Skeletal muscle tissue (tissue), 4 donors: ENCODE measurements around the gene RNF150. TPM values are rescaled to one million over a fixed set of nuclear protein-coding genes. Genes with fewer than 3 reads are reported as not detected.

ENCODE experiments used
- H3K27ac ChIP-seq: one replicate; pipeline ENCODE4 v1.7.0; 2013; ENCODE audit warnings: mild to moderate bottlenecking, low read depth, low read length, inconsistent platforms
- H3K27me3 ChIP-seq, 3 donors: one replicate each; pipeline ENCODE4 v1.7.0; 2013; ENCODE audit warnings: low read length in 3 of 3; ENCODE audit not compliant: control insufficient read depth in 3 of 3, insufficient read depth in 3 of 3
- H3K36me3 ChIP-seq, 3 donors: one replicate each; pipeline ENCODE4 v1.7.0; 2013; ENCODE audit warnings: low read length in 3 of 3; ENCODE audit not compliant: control insufficient read depth in 3 of 3, insufficient read depth in 3 of 3
- H3K4me1 ChIP-seq, 3 donors: one replicate each; pipeline ENCODE4 v1.7.0; 2013; ENCODE audit warnings: low read length in 3 of 3, mild to moderate bottlenecking in 3 of 3; ENCODE audit not compliant: control insufficient read depth in 3 of 3, insufficient read depth in 3 of 3
- H3K4me3 ChIP-seq, 3 donors: one replicate each; pipeline ENCODE4 v1.7.0; 2013; ENCODE audit warnings: low read length in 3 of 3
- H3K9ac ChIP-seq, 3 donors: one replicate each; pipeline ENCODE4 v1.7.0; 2013; ENCODE audit warnings: low read length in 3 of 3, mild to moderate bottlenecking in 3 of 3, moderate library complexity in 2 of 3, low read depth in 1 of 3
- H3K9me3 ChIP-seq, 3 donors: one replicate each; pipeline ENCODE4 v1.7.0; 2013; ENCODE audit warnings: low read length in 3 of 3; ENCODE audit not compliant: control insufficient read depth in 3 of 3
- total RNA-seq: library from RNA; depleted of rRNA; stranded (reverse); fragments of >200 nt; gene quantifications from one replicate; pipeline ENCODE4 v1.2.3, GENCODE V29; 2014
- donor health status: Osteomylitis.

The RNF150 gene
- total RNA-seq, 1 donor from 2014 or later: 36.5 TPM

DNA sequence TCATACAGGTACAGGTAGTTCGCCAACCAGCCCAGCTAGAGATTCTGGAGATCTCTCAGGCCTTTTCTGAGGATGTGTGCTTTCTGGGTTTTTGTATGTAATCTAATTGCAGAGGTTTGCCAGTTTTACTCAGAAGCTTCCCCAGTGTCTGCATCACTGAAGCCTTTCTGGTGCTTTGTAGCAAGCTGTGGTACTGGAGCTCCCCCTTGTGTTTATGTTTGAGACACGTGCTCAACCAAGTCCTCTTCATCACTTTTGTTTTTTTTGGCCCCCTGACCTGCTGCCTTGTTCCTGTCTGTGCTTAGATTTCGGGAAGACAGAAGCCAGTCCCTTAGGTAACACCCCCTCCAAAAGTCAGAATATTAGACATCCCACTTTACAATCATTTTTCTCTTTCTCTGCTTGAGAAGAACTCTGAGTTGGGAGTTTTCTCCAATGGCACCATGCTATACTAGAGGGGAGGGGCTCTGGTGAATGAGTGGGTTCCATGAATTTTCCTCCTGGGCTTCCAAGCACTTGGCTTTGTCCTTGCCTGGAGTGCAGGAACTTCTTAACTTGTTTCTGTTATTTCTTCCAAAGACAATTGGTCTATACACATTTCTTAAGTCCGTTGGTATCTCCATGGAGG is 248.7 kb downstream of the RNF150 start:
- Histone ChIP-seq H3K27ac (no peak overlapping the region), H3K4me3 (no peak overlapping the region), H3K27me3 (no peaks in the 10 kb centered on the region), H3K4me1 (peaks cover 11 to 15% (median 12%) of the 10 kb centered on the region in 3 donors), H3K9me3 (no peaks in the 10 kb centered on the region), H3K36me3 (no peaks in the 10 kb centered on the region), H3K9ac (no peak overlapping the region)

DNA sequence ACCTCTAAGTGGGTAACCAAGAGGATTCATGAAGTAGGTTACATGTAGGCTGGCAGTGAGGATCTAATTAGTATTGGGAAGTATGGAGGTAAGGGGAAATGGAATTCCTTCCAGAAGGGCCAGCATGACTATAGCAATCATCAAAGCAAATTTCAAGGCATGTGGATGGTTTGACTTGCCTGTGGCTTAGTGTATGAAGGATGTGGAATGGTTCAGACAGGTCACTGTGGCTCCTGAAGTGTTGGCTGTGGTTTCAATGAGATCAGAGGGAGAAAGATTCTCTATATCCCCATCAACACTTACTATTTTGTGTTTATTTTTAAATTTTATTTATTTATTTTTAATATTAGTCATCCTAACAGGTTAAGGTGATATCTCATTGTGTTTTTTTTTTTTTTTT is 255.5 kb downstream of the RNF150 start:
- Histone ChIP-seq H3K9me3 (no peaks in the 10 kb centered on the region), H3K4me1 (no peaks in the 10 kb centered on the region), H3K27me3 (no peaks in the 10 kb centered on the region), H3K9ac (no peak overlapping the region), H3K36me3 (no peaks in the 10 kb centered on the region), H3K27ac (no peak overlapping the region), H3K4me3 (no peak overlapping the region)

DNA sequence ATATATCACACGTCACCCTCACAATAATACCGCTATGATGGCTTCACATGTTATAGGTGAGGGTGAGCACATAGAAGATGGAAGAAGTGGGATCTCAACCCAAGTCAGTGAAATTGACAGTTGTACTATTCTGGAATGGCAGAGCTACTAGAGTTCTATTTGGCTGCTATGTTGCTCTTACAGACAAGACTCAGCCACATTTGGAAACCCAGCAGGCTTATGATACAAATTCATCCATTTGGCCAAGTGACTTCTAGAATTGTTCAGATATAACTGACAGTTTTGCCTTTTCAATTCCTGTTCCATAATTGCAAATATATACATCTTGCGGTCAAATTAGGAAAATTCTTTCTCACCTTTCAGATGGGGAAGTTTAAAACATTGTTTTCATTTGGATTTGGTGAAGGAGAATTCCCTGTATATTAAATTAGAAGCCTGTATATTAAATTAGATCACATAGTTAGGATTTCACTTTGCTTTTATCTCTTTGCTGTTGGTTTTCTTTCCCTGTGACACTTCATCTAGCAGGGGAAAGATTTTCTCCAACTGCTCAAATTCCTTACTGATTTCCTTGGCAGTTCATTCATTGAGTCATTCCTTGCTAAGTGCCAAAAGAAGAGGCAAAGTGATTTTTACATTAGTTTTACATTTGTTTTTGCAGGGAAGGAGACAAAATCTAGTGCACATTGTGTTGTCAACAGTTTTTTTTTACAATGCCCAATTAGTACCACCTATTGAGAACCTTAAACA is 256.5 kb downstream of the RNF150 start:
- Histone ChIP-seq H3K9ac (no peak overlapping the region), H3K36me3 (no peaks in the 10 kb centered on the region), H3K27me3 (no peaks in the 10 kb centered on the region), H3K4me3 (no peak overlapping the region), H3K4me1 (peaks cover 0 to 4% (median 0%) of the 10 kb centered on the region in 3 donors), H3K27ac (no peak overlapping the region), H3K9me3 (no peaks in the 10 kb centered on the region)

DNA sequence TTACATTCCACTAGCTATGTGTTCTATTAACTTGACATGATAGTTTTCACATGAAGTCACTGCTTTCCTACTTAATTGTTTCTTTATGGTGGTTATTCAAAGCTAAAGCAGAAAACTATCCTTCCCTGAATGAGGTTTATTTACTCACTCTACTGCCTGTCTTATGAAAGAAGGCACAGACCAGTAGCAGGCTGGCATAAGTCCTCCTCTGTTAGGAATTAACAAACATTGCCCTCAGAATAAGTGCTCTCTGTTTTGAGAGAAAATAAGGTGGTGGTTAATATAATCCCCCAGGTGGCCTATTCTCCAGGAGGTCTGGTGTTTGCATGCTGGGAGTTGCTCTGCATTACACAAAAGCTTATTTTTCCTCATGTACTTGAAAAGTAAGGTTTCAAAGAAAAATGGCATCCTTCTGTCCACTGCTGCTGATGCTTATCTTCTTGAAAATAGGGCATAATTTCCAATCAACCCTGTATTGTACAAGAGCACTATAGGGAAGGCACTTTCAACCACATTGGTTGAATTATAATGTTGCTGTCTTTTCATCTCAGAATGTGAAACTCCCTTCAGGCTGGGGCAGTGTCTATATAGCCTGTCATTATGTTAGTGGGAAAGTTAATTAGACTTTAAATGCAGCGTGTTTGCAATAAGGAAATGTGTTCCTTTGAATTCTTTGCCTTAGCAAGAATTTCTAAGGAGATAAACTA is 257.4 kb downstream of the RNF150 start:
- Histone ChIP-seq H3K4me1 (peaks cover 0 to 4% (median 0%) of the 10 kb centered on the region in 3 donors), H3K27ac (no peak overlapping the region), H3K4me3 (no peak overlapping the region), H3K9me3 (no peaks in the 10 kb centered on the region), H3K27me3 (no peaks in the 10 kb centered on the region), H3K36me3 (no peaks in the 10 kb centered on the region), H3K9ac (no peak overlapping the region)

DNA sequence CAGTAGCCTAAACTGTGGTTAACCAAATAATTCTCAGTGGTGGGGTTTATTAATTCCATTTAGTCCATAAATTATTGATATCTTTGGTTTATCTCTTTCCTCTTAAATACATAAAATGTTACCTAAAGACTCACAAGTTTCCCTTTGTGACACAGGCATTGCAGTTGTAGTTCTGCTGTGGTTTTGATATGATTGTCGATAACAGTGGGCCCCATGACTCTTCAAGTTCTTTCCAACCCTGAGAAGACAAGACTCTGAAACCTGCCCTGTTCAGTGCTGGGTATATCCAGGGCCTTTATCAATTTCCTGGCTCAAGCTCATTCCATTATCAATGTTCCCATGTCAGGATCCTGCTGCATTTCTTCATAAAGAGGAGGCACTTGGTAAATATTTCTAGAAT is 259.2 kb downstream of the RNF150 start:
- Histone ChIP-seq H3K27ac (no peak overlapping the region), H3K27me3 (no peaks in the 10 kb centered on the region), H3K4me3 (no peak overlapping the region), H3K9ac (no peak overlapping the region), H3K36me3 (no peaks in the 10 kb centered on the region), H3K9me3 (no peaks in the 10 kb centered on the region), H3K4me1 (peaks cover 0 to 4% (median 0%) of the 10 kb centered on the region in 3 donors)

DNA sequence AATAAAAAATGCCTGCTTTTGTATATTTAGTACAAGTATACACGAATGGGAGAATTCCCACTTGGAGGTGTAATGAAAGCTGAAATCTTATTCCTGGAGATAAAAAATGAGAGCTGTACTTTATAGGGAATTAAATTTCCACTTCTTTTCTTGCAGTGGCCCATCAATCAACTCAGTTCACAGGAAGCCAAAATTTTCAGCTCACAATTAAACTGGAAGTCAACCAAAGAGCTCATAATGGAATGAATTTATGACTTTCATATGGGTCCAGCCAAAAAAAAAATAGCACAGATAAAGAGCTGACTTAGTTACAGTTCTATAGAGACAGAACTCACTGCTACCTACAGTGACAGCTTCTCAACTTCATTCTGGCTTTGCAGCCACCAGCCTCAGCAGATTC is 261.9 kb downstream of the RNF150 start:
- Histone ChIP-seq H3K27me3 (no peaks in the 10 kb centered on the region), H3K9ac (no peak overlapping the region), H3K27ac (no peak overlapping the region), H3K36me3 (peaks cover 0 to 5% (median 4%) of the 10 kb centered on the region in 3 donors), H3K4me1 (peaks cover 0 to 4% (median 0%) of the 10 kb centered on the region in 3 donors), H3K4me3 (no peak overlapping the region), H3K9me3 (no peaks in the 10 kb centered on the region)

DNA sequence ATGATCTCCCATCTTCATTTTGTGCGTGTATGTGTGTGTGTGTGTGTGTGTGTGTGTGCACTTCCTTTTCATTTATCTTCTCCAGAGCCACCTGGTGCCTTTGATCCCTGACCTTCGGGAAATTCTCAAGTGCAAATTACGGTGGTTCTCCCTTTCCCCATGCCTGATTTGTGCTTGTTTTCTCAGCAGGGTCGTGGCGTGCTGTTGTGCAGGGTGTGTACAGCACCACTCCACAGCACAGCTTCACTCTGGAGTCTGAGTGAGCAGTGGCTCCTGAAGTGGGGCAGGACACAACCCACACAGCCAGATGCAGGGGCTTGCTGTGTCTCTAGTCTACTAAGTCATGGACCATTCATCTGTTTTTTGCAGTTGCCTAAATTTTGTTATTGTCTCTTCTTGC is 262.8 kb downstream of the RNF150 start:
- Histone ChIP-seq H3K9me3 (no peaks in the 10 kb centered on the region), H3K27ac (no peak overlapping the region), H3K36me3 (peaks cover 0 to 6% (median 5%) of the 10 kb centered on the region in 3 donors), H3K27me3 (no peaks in the 10 kb centered on the region), H3K4me3 (no peak overlapping the region), H3K4me1 (peaks cover 0 to 4% (median 0%) of the 10 kb centered on the region in 3 donors), H3K9ac (no peak overlapping the region)

DNA sequence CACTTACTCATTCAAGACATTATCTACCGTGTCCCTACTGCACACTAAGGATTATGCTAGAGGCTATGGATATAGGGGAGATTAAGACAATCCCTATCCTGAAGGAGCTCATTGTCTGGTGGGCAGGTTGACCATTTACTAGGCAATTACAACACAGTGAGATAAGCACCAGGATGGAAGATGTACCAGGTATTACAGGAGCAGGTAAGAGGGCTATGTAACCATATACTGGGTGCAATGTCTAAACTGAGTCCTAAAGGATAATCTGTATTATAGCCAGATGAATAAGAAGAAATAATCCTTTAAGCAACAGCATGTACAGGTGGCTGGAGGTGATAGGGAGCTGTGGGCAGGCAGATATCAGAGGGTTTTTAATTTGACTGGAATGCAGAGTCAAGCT is 263.8 kb downstream of the RNF150 start:
- no peaks in the 10 kb centered on the region for H3K9me3 ChIP-seq
- peaks cover 0 to 4% (median 0%) of the 10 kb centered on the region in 3 donors for H3K4me1 ChIP-seq
- peaks cover 0 to 6% (median 5%) of the 10 kb centered on the region in 3 donors for H3K36me3 ChIP-seq
- H3K9ac ChIP-seq: no peak overlapping the region
- H3K27me3 ChIP-seq: no peaks in the 10 kb centered on the region
- no peak overlapping the region for H3K27ac ChIP-seq
- no peak overlapping the region for H3K4me3 ChIP-seq

DNA sequence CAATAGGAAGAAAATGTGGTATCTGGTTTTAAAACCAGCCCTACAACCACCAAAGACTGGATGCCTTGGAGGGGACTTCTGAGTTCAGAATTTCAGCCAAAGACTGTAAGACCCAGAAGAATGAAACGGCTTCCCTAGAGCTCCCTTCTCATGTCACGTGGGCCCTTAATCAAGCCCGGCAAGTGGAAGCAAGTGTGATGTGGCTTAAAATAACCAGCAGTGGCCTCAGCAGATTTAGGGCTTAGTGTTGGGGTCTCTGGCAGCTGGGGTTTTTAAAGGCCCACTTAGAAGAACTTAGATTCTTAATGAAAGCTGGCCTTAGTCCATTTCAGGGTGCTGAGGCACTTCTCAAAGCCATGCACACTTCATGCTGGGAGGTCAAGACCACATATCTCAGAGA is 265.9 kb downstream of the RNF150 start:
- Histone ChIP-seq H3K4me1 (peaks cover 0 to 1% (median 0%) of the 10 kb centered on the region in 3 donors), H3K36me3 (peaks cover 0 to 9% (median 5%) of the 10 kb centered on the region in 3 donors), H3K27me3 (no peaks in the 10 kb centered on the region), H3K27ac (no peak overlapping the region), H3K4me3 (no peak overlapping the region), H3K9ac (no peak overlapping the region), H3K9me3 (no peaks in the 10 kb centered on the region)

DNA sequence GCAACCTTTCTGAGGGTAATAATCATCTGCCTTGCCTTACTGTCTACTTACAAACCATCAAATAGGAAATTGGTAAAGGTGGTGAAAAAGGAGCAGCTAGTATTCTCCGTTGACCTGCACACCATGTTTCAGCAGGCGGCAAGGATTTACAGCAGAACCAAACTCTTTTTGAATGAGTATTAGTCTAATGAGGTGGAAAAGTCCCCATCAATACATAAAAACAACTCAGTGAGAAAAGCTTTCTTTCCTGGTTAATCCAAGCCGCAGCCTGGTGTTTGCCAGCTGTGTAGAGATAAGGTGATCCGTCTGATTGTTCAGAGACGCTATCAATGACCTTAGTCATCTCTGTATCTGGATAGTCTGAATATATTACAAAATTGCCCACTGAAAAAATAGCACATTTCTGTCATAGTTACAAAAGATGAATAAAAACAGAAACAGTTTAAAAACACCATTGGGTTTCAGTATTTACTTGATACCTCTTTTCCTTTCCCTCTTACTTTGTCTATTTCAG is 266.7 kb downstream of the RNF150 start:
- peaks cover 0 to 9% (median 5%) of the 10 kb centered on the region in 3 donors for H3K36me3 ChIP-seq
- H3K4me3 ChIP-seq: no peak overlapping the region
- no peak overlapping the region for H3K9ac ChIP-seq
- H3K9me3 ChIP-seq: no peaks in the 10 kb centered on the region
- H3K27me3 ChIP-seq: no peaks in the 10 kb centered on the region
- H3K27ac ChIP-seq: no peak overlapping the region
- no peaks in the 10 kb centered on the region for H3K4me1 ChIP-seq
